GM10266 (cell line): ENCODE measurements around the gene C1QB.
"Not testable (repeated sequence)": the region's sequence is repeated elsewhere in the genome, so short reads cannot be mapped to it uniquely, and the experiment has no call there.

ENCODE experiments used
- DNase-seq: peaks from one replicate; pipeline ENCODE4 v3.0.0; 2012; ENCODE audit errors: extremely low spot score
- CTCF ChIP-seq: IDR thresholded peaks from 2 replicates; pipeline ENCODE4 v1.5.1; 2012; ENCODE audit warnings: mild to moderate bottlenecking, low read depth; ENCODE audit not compliant: control insufficient read depth, insufficient read depth; ENCODE audit errors: missing control alignments

Gene C1QB

GRCh38 chr1:22674410-22674749 lies 21.3 kb downstream of the C1QB start:
- DNase-seq, result no peak
- no peak for TF ChIP-seq CTCF

- DNase-seq, result not testable (repeated sequence)
Measured at GRCh38 chr1:22676151-22676550, 23.1 kb downstream of the C1QB start.

- no peak for DNase-seq
Measured at GRCh38 chr1:22676916-22677583, 24.0 kb downstream of the C1QB start.

GRCh38 chr1:22677931-22678896 lies 25.2 kb downstream of the C1QB start:
- DNase-seq, result no peak
- TF ChIP-seq CTCF, result no peak

More at GRCh38 chr1:22676916-22677583, 24.0 kb downstream of the C1QB start:
- TF ChIP-seq CTCF, result no peak

- DNase-seq, result no peak
- TF ChIP-seq CTCF, result no peak
Measured at GRCh38 chr1:22680726-22681125, 27.7 kb downstream of the C1QB start.

GRCh38 chr1:22681556-22682276 lies 28.7 kb downstream of the C1QB start:
- no peak for DNase-seq
- no peak for TF ChIP-seq CTCF

- DNase-seq, result no peak
Measured at GRCh38 chr1:22683547-22683946, 30.5 kb downstream of the C1QB start.

More at GRCh38 chr1:22683547-22683946, 30.5 kb downstream of the C1QB start:
- no peak for TF ChIP-seq CTCF
